ENCODE results near the gene CLIP2.

Gene CLIP2

DNA sequence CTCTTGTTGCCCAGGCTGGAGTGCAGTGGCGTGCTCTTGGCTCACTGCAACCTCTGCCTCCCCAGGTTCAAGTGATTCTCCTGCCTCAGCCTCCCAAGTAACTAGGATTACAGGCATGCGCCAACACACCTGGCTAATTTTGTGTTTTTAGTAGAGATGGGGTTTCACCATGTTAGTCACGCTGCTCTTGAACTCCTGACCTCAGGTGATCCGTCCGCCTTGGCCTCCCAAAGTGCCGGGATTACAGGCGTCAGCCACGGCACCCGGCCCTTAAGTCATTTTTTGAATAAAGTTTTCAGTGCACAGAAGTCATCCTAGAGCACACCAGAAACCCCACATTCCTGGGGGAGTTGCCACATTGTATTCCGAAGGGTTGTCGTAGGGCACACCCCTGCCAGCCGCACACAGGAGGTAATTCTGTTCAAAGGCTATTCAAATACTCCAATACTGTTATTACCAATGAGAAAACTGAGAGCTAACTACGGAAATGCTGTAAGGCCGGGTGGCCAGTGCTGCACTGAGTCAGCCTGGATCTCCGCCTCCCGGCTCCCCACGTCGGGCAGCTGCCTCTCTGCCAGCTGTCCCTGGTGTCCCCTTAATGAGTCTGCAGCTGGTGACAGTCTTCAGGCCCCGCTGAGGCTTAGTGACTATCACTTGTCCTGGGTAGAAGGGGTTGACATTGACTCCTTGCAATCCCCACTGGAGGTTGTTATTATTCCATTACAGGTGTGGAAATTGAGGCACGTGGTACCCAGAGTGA is 26.4 kb upstream of the CLIP2 start:
- TF ChIP-seq, protein P1, sequence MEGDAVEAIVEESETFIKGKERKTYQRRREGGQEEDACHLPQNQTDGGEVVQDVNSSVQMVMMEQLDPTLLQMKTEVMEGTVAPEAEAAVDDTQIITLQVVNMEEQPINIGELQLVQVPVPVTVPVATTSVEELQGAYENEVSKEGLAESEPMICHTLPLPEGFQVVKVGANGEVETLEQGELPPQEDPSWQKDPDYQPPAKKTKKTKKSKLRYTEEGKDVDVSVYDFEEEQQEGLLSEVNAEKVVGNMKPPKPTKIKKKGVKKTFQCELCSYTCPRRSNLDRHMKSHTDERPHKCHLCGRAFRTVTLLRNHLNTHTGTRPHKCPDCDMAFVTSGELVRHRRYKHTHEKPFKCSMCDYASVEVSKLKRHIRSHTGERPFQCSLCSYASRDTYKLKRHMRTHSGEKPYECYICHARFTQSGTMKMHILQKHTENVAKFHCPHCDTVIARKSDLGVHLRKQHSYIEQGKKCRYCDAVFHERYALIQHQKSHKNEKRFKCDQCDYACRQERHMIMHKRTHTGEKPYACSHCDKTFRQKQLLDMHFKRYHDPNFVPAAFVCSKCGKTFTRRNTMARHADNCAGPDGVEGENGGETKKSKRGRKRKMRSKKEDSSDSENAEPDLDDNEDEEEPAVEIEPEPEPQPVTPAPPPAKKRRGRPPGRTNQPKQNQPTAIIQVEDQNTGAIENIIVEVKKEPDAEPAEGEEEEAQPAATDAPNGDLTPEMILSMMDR (conservative IDR thresholded peaks at IDR 0.05; ENCODE audit: control insufficient read depth, insufficient read depth, low read depth, low read length): no peak
- no peak for DNase-seq (ENCODE audit: low read depth)
- no peak overlapping the region for H3K4me3 ChIP-seq (ENCODE audit: control insufficient read depth, low read depth, low read length)

DNA sequence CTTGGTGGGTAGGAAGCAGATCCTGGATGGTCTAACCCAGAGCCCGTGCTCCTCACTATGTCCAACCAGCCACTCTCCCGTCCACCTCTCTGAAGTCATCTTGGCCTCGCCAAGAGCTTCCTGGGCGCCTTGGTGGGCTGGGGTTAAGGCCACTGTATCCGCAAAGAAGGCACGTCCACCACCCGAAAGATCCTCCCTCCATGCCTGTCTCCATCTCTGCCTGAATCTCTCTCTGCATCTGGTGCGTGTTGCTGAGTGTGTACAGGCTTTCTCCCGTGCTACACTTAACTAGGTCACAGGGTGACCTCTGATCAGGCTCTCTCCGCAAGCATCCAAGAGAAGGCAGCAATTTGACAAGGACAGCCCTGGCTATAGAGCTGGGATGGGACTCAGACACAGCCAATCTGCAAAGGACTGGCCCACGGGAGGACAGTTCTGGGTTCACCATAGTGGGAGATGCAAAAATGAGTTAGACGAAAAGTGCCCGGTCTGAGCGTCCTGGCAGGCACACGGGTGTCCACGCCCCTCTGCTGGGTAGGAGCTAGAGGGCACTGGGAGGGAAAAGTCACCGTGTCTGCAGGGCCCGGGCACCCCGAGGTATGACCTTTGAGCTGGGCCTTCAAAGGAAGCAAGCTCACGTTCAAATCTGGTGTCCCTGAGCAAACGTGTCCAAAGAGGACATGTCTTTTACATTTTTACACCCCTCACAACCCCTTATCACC is 25.6 kb upstream of the CLIP2 start:
- no peak for DNase-seq (ENCODE audit: low read depth)
- H3K4me3 ChIP-seq (ENCODE audit: control insufficient read depth, low read depth, low read length): no peak overlapping the region
- TF ChIP-seq, protein P1 (conservative IDR thresholded peaks at IDR 0.05; ENCODE audit: control insufficient read depth, insufficient read depth, low read depth, low read length): no peak

DNA sequence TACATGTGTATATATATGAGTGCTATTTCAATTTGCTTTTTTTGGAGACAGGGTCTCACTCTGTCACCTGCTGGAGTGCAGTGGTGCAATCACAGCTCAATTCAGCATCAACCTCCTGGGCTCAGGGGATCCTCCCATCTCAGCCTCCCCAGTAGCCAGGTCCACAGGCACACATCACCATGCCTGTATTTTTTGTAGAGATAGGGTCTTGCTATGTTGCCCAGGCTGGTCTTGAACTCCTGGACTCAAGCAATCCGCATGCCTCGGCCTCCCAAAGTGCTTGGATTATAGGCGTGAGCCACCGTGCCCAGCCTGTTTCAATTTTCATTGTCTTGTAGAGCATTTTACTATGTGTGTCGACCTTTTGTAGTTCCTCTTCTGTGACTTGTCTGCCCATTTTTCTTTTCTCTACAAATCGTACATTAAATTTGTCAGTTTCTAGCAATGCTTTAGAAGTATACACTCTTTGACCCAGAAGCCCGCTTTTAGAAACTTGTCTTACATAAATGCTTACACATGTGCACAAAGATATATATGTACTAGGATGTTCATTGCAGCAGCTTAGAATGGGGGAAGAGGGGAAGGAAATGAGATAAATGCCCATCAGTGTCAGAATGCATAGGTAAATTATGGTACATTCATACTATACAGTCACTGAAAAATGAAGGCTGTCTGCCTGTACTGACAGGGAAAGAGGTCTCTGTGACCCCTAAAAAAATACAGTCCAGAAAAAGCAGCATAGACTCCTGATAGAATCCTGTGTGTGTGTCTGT is 22.8 kb upstream of the CLIP2 start:
- no peak overlapping the region for H3K4me3 ChIP-seq (ENCODE audit: control insufficient read depth, low read depth, low read length)
- TF ChIP-seq, protein P1 (conservative IDR thresholded peaks at IDR 0.05; ENCODE audit: control insufficient read depth, insufficient read depth, low read depth, low read length): no peak
- DNase-seq (ENCODE audit: low read depth): no peak

DNA sequence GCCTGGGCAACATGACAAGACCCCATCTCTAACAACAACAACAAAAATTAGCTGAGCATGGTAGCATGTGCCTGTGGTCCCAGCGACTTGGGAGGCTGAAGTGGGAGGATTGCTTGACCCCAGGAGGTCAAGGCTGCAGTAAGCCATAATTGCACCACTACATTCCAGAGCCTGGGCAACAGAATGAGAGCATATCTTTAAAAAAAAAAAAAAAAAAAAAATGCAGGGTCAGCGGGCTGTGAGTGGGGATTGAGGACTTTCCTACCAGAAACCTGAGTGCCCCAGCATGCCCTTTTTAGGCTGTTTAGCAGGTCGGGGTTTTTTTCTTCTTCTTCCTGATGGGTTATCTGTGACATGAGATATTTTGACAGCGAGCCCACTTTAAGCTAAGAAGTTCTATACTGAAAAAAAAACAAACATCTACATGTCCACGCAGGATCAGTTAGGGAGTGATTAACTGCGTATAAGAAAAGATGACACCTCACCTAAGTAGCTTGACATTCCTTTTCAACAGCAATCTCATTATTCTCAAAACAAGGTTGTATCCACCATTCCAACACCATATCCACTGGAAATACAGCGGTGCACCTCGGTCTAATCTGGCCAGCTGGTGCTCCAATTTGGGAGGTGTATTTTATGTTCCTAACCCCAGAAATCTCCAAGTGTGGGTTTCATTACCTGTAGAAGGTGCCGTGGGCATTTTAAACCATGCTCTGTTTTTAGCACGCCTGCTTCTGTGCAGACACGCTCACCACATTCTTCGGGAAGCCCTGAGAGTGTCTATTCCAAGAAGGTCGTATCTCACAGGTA is 21.2 kb upstream of the CLIP2 start:
- H3K4me3 ChIP-seq (ENCODE audit: control insufficient read depth, low read depth, low read length): no peak overlapping the region
- DNase-seq (ENCODE audit: low read depth): no peak
- TF ChIP-seq, protein P1 (conservative IDR thresholded peaks at IDR 0.05; ENCODE audit: control insufficient read depth, insufficient read depth, low read depth, low read length): no peak

DNA sequence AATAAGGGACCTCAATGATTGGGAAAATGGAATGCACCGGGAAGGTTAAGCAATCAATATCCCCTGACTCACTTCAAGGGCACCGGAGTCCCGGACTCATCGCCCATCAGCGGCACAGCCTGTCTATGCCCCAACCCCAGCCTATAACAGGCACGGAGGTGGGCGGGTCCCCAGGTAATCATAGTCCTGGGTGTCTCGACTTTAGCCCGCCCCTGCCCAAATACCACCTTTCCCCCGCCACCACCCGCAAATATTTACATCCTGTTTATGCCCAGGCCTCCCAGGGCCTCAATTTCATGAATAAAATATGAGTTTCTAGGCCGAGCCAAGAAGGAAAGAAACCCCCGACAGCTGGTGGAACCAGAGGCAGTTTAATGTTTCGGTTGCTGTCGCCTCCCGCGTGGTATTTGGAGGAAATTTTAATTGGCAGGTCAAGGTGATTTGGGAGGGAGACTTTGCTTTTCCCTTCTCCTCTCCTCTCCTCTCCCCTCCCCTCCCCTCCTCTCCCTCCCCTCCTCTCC is 19.4 kb upstream of the CLIP2 start:
- H3K4me3 ChIP-seq (ENCODE audit: control insufficient read depth, low read depth, low read length): peak overlapping the region; percentile 46
- peak; percentile 67 for DNase-seq (ENCODE audit: low read depth)
- TF ChIP-seq, protein P1 (conservative IDR thresholded peaks at IDR 0.05; ENCODE audit: control insufficient read depth, insufficient read depth, low read depth, low read length): no peak

DNA sequence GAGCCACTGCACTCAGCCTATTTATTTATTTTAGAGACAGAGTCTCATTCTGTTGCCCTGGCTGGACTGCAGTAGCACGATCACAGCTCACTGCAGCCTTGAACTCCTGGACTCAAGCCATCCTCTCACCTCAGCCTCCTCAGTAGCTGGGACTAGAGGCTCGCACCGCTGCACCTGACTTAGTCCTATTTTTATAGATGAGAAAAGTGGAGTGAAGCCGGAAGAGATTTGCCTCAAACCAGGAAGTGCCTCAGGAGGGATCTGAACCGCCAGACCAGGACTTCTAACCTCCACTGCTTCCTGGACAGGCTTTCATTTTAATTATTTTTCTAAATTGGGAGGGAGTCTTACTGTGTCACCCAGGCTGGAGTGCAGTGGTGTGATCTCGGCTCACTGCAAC is 17.5 kb upstream of the CLIP2 start:
- TF ChIP-seq, protein P1 (conservative IDR thresholded peaks at IDR 0.05; ENCODE audit: control insufficient read depth, insufficient read depth, low read depth, low read length): no peak
- no peak for DNase-seq (ENCODE audit: low read depth)
- H3K4me3 ChIP-seq (ENCODE audit: control insufficient read depth, low read depth, low read length): no peak overlapping the region

Data from fibroblast of mammary gland (primary cell).